HCT116 (cell line): Measurements from ENCODE around the gene FRMD3. TPM values are rescaled to one million over a fixed set of nuclear protein-coding genes. Genes with fewer than 3 reads are reported as not detected.

Experiments used
- ATAC-seq: fragments of 200-7000 bp; cut with Tn5 transposase; 2 replicates; pipeline ENCODE4 v1.9.1; 2020; ENCODE audit warnings: mild to moderate bottlenecking, moderate library complexity
- BruUV-seq: library from RNA; stranded (reverse); fragments of 400-500 nt; replicated peaks from 2 replicates; lab custom pipeline; 2021; lab: Mats Ljungman, UMichigan
- CTCF ChIA-PET: fragments of 300-600 bp; sonication (Branson Sonifier 250); formaldehyde crosslinking; loops from one replicate; lab custom pipeline; 2021; ENCODE audit warnings: antibody characterized with exemption; lab: Charles Lee
- POLR2A ChIA-PET: fragments of 300-600, 350-600 bp; sonication (Branson Sonifier 250); formaldehyde crosslinking; loops from one replicate; lab custom pipeline; 2021; ENCODE audit warnings: antibody characterized with exemption; lab: Charles Lee
- RAD21 ChIA-PET, 2 experiments: fragments of 300-600 bp; sonication (Branson Sonifier 250); formaldehyde crosslinking; loops; one replicate each; lab custom pipeline; 2023; ENCODE audit warnings: low total read pairs in 2 of 2; ENCODE audit not compliant: uncharacterized antibody in 2 of 2, unreplicated experiment in 2 of 2, low non-redundant PET in 1 of 2; lab: Charles Lee
- DNase-seq: peaks from one replicate; pipeline ENCODE4 v3.0.0-alpha.2; 2010; ENCODE audit warnings: low read depth, low spot score
- H2AFZ ChIP-seq: fragments of 200-600 bp; shearing (Covaris generic), sonication (generic); 2 replicates; pipeline ENCODE4 v1.6.1; 2017; ENCODE audit warnings: low read depth, mixed run types, mixed read lengths, antibody characterized with exemption, low read length; ENCODE audit not compliant: poor library complexity, severe bottlenecking
- H3K27ac ChIP-seq: 2 replicates; pipeline ENCODE4 v1.5.1; 2012; ENCODE audit warnings: low read depth, low read length
- H3K27me3 ChIP-seq: fragments of 200-600 bp; sonication (generic); 2 replicates; pipeline ENCODE4 v1.6.1; 2016; ENCODE audit warnings: mixed run types, low read length, mixed read lengths; ENCODE audit not compliant: insufficient read depth
- H3K36me3 ChIP-seq, 2 experiments: fragments of 200-500 bp in 1 of 2; fragments of 200-600 bp in 1 of 2; sonication (Bioruptor generic) in 1 of 2; sonication (generic) in 1 of 2; 2 replicates each; pipeline versions ENCODE4 v1.5.1 to v1.6.1; 2014 to 2016; ENCODE audit warnings: low read length in 2 of 2, inconsistent platforms in 1 of 2, mixed read lengths in 1 of 2, mixed run types in 1 of 2; ENCODE audit not compliant: insufficient read depth in 2 of 2, control insufficient read depth in 1 of 2
- H3K4me1 ChIP-seq, 2 experiments: fragments of 200-600 bp in 1 of 2; sonication (generic) in 1 of 2; 2 replicates each; pipeline versions ENCODE4 v1.5.1 to v1.6.1; 2012 to 2017; ENCODE audit warnings: low read length in 2 of 2, inconsistent platforms in 1 of 2, mild to moderate bottlenecking in 1 of 2, mixed read lengths in 1 of 2, mixed run types in 1 of 2, moderate library complexity in 1 of 2; ENCODE audit not compliant: insufficient read depth in 2 of 2, control insufficient read depth in 1 of 2
- H3K4me2 ChIP-seq: fragments of 200-600 bp; sonication (generic); 2 replicates; pipeline ENCODE4 v1.6.1; 2017; ENCODE audit warnings: mixed run types, low read length, mixed read lengths
- H3K4me3 ChIP-seq, 2 experiments: fragments of 200-600 bp in 1 of 2; sonication (generic) in 1 of 2; replicated peaks in 1 of 2; 2 replicates each; pipeline ENCODE4 v1.5.1; 2011 to 2016; ENCODE audit warnings: low read length in 2 of 2, control low read depth in 1 of 2, low read depth in 1 of 2, mild to moderate bottlenecking in 1 of 2, mixed read lengths in 1 of 2, mixed run types in 1 of 2
- H3K79me2 ChIP-seq: fragments of 200-600 bp; sonication (generic); 2 replicates; pipeline ENCODE4 v1.6.1; 2017; ENCODE audit warnings: mild to moderate bottlenecking, mixed run types, low read length, moderate library complexity, mixed read lengths; ENCODE audit not compliant: insufficient read depth
- H3K9ac ChIP-seq: fragments of 200-600 bp; sonication (generic); 2 replicates; pipeline ENCODE4 v1.6.1; 2016; ENCODE audit warnings: low read length, mixed read lengths
- H3K9me2 ChIP-seq: fragments of 200-600 bp; sonication (generic), shearing (Covaris generic); 2 replicates; pipeline ENCODE4 v1.6.1; 2017; ENCODE audit warnings: mixed run types, mild to moderate bottlenecking, moderate library complexity; ENCODE audit not compliant: insufficient read depth
- H3K9me3 ChIP-seq, 2 experiments: fragments of 200-500 bp in 1 of 2; fragments of 200-600 bp in 1 of 2; sonication (Bioruptor generic) in 1 of 2; sonication (generic) in 1 of 2; 2 replicates each; pipeline ENCODE4 v1.6.1; 2014 to 2017; ENCODE audit warnings: low read length in 2 of 2, mixed read lengths in 2 of 2, inconsistent platforms in 1 of 2, low read depth in 1 of 2, mild to moderate bottlenecking in 1 of 2, mixed run types in 1 of 2, moderate library complexity in 1 of 2; ENCODE audit not compliant: control insufficient read depth in 1 of 2, insufficient read depth in 1 of 2
- H4K20me1 ChIP-seq: fragments of 200-600 bp; sonication (generic), shearing (Covaris generic); 2 replicates; pipeline ENCODE4 v1.6.1; 2017; ENCODE audit warnings: mixed run types, mild to moderate bottlenecking, moderate library complexity; ENCODE audit not compliant: insufficient read depth
- CBX3 ChIP-seq: IDR thresholded peaks from 2 replicates; pipeline ENCODE4 v1.6.1; 2012; ENCODE audit warnings: low read depth
- CEBPB ChIP-seq: IDR thresholded peaks from 2 replicates; pipeline ENCODE4 v1.6.1; 2012; ENCODE audit warnings: low read depth
- EGR1 ChIP-seq: IDR thresholded peaks from 2 replicates; pipeline ENCODE4 v1.6.1; 2012; ENCODE audit warnings: low read depth
- EZH2 ChIP-seq: fragments of 200-600 bp; sonication (generic); IDR thresholded peaks from 2 replicates; pipeline ENCODE4 v1.6.1; 2017; ENCODE audit warnings: antibody characterized with exemption, mixed run types
- EZH2phosphoT487 ChIP-seq: fragments of 200-600 bp; IDR thresholded peaks from 2 replicates; pipeline ENCODE4 v1.6.1; 2018; ENCODE audit warnings: antibody characterized with exemption, borderline replicate concordance
- FOSL1 ChIP-seq: IDR thresholded peaks from 2 replicates; pipeline ENCODE4 v1.6.1; 2012; ENCODE audit warnings: low read depth
- JUND ChIP-seq: IDR thresholded peaks from 2 replicates; pipeline ENCODE4 v1.6.1; 2012
- MAX ChIP-seq: IDR thresholded peaks from 2 replicates; pipeline ENCODE4 v1.6.1; 2012
- POLR2A ChIP-seq: IDR thresholded peaks from 2 replicates; pipeline ENCODE4 v1.7.0; 2011; ENCODE audit warnings: borderline replicate concordance; ENCODE audit not compliant: insufficient read depth, insufficient read length; ENCODE audit errors: extremely low read depth
- POLR2AphosphoS5 ChIP-seq: IDR thresholded peaks from 2 replicates; pipeline ENCODE4 v1.6.1; 2011; ENCODE audit warnings: mild to moderate bottlenecking, low read depth, low read length, moderate library complexity
- RAD21 ChIP-seq: IDR thresholded peaks from 2 replicates; pipeline ENCODE4 v1.6.1; 2012; ENCODE audit warnings: low read depth, mild to moderate bottlenecking
- SIN3A ChIP-seq: IDR thresholded peaks from 2 replicates; pipeline ENCODE4 v1.6.1; 2012; ENCODE audit warnings: low read depth
- SP1 ChIP-seq: IDR thresholded peaks from 2 replicates; pipeline ENCODE4 v1.6.1; 2012; ENCODE audit warnings: low read depth
- TCF7L2 ChIP-seq: IDR thresholded peaks from 2 replicates; pipeline ENCODE4 v1.7.0; 2011; ENCODE audit warnings: borderline replicate concordance, inconsistent platforms; ENCODE audit not compliant: insufficient read depth, insufficient read length; ENCODE audit errors: extremely low read depth
- ZFX ChIP-seq: fragments of 450-650 bp; IDR thresholded peaks from 2 replicates; pipeline ENCODE4 v1.6.1; 2017
- ZNF274 ChIP-seq: fragments of 200-500 bp; sonication (Bioruptor generic); IDR thresholded peaks from 2 replicates; pipeline ENCODE4 v1.6.1; 2014; ENCODE audit warnings: mild to moderate bottlenecking, low read depth, low read length, inconsistent platforms
- intact Hi-C: fragments of 100-400 bp; cut with micrococcal nuclease; formaldehyde crosslinking; loops from 2 replicates; pipeline ENCODE4 v1.10.0; 2022
- total RNA-seq: library from RNA; stranded (reverse); gene quantifications from one replicate; pipeline ENCODE4 v1.2.1, GENCODE V29; 2021; ENCODE audit not compliant: unreplicated experiment
- TF ChIP-seq, protein P1 (sequence below): IDR thresholded peaks from 2 replicates; pipeline ENCODE4 v1.6.1; 2012
- TF ChIP-seq, protein P2 (sequence below): IDR thresholded peaks from 2 replicates; pipeline ENCODE4 v1.6.1; 2012; ENCODE audit warnings: low read depth
- TF ChIP-seq, protein P3 (sequence below): IDR thresholded peaks from 2 replicates; pipeline ENCODE4 v1.6.1; 2011; ENCODE audit warnings: mild to moderate bottlenecking, low read length, moderate library complexity; ENCODE audit not compliant: insufficient replicate concordance; ENCODE audit errors: extremely low read depth

FRMD3 gene
- total RNA-seq, 1 experiment from 2014 or later = 0.89 TPM

GRCh38 chr9:83342006-83342405 is 196.2 kb downstream of the FRMD3 start:
- H3K27me3 ChIP-seq = no peaks in the 10 kb centered on the region
- H4K20me1 ChIP-seq = no peaks in the 10 kb centered on the region
- no peak for TF ChIP-seq POLR2A
- no peak for TF ChIP-seq EZH2
- TF ChIP-seq, protein P1, sequence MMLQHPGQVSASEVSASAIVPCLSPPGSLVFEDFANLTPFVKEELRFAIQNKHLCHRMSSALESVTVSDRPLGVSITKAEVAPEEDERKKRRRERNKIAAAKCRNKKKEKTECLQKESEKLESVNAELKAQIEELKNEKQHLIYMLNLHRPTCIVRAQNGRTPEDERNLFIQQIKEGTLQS = no peak
- no peak for TF ChIP-seq ZFX
- TF ChIP-seq SP1 = no peak
- no peak for TF ChIP-seq SIN3A
- TF ChIP-seq MAX = no peak
- no peak for TF ChIP-seq CEBPB
- TF ChIP-seq EGR1 = no peak
- TF ChIP-seq CBX3 = no peak
- TF ChIP-seq FOSL1 = no peak
- TF ChIP-seq, protein P2, sequence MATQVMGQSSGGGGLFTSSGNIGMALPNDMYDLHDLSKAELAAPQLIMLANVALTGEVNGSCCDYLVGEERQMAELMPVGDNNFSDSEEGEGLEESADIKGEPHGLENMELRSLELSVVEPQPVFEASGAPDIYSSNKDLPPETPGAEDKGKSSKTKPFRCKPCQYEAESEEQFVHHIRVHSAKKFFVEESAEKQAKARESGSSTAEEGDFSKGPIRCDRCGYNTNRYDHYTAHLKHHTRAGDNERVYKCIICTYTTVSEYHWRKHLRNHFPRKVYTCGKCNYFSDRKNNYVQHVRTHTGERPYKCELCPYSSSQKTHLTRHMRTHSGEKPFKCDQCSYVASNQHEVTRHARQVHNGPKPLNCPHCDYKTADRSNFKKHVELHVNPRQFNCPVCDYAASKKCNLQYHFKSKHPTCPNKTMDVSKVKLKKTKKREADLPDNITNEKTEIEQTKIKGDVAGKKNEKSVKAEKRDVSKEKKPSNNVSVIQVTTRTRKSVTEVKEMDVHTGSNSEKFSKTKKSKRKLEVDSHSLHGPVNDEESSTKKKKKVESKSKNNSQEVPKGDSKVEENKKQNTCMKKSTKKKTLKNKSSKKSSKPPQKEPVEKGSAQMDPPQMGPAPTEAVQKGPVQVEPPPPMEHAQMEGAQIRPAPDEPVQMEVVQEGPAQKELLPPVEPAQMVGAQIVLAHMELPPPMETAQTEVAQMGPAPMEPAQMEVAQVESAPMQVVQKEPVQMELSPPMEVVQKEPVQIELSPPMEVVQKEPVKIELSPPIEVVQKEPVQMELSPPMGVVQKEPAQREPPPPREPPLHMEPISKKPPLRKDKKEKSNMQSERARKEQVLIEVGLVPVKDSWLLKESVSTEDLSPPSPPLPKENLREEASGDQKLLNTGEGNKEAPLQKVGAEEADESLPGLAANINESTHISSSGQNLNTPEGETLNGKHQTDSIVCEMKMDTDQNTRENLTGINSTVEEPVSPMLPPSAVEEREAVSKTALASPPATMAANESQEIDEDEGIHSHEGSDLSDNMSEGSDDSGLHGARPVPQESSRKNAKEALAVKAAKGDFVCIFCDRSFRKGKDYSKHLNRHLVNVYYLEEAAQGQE = no peak
- TF ChIP-seq, protein P3, sequence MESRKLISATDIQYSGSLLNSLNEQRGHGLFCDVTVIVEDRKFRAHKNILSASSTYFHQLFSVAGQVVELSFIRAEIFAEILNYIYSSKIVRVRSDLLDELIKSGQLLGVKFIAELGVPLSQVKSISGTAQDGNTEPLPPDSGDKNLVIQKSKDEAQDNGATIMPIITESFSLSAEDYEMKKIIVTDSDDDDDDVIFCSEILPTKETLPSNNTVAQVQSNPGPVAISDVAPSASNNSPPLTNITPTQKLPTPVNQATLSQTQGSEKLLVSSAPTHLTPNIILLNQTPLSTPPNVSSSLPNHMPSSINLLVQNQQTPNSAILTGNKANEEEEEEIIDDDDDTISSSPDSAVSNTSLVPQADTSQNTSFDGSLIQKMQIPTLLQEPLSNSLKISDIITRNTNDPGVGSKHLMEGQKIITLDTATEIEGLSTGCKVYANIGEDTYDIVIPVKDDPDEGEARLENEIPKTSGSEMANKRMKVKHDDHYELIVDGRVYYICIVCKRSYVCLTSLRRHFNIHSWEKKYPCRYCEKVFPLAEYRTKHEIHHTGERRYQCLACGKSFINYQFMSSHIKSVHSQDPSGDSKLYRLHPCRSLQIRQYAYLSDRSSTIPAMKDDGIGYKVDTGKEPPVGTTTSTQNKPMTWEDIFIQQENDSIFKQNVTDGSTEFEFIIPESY = no peak
- no peak for TF ChIP-seq ZNF274
- TF ChIP-seq TCF7L2 = no peak
- TF ChIP-seq POLR2AphosphoS5 = no peak
- TF ChIP-seq EZH2phosphoT487 = no peak
- TF ChIP-seq RAD21 = no peak
- no peak for TF ChIP-seq JUND
- no peaks in the 10 kb centered on the region; a peak in 1 of 4 replicates for H3K4me1 ChIP-seq
- no peaks in the 10 kb centered on the region for H3K79me2 ChIP-seq
- H2AFZ ChIP-seq = no peak overlapping the region
- no peak overlapping the region for H3K27ac ChIP-seq
- H3K9ac ChIP-seq = no peak overlapping the region
- no peaks in the 10 kb centered on the region for H3K36me3 ChIP-seq
- H3K4me3 ChIP-seq = no peak overlapping the region
- RAD21 ChIA-PET = no interaction called here
- H3K9me3 ChIP-seq = no peaks in the 10 kb centered on the region
- CTCF ChIA-PET = no interaction called here
- DNase-seq (no peak), ATAC-seq (no peak)
- BruUV-seq = no TSS peak
- POLR2A ChIA-PET = no interaction called here
- no peaks in the 10 kb centered on the region for H3K9me2 ChIP-seq
- H3K4me2 ChIP-seq = no peak overlapping the region
- intact Hi-C loops = no loop called here
